ENCODE data around the gene SCRN3. TPM values are rescaled to one million over a fixed set of nuclear protein-coding genes. Genes with fewer than 3 reads are reported as not detected.
"Not testable (repeated sequence)": the region's sequence is repeated elsewhere in the genome, so short reads cannot be mapped to it uniquely, and the experiment has no call there.

The SCRN3 gene
- total RNA-seq, 1 experiment from 2014 or later = 28.6 TPM

DNA sequence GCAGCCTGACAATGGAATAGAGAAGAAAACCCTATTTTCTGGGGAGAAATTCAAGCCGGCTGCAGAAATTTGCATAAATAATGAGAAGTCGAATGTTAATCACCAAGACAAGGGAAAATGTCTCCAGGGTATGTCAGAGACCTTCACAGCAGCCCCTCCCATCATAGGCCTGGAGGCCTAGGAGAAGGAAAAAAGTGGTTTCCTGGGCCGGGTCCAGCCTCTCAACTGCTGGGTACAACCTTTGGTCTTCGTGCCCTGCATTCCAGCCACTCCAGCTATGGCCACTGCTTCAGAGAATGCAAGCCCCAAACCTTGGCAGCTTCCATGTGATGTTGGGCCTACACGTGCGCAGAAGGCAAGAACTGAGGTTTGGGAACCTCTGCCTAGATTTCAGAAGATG, 6.0 kb upstream of the SCRN3 start:
- DNase-seq (ENCODE audit: low spot score) = no peak
- peaks cover 4% of the 10 kb centered on the region for H3K36me3 ChIP-seq (ENCODE audit: insufficient read depth, low read length, poor library complexity, severe bottlenecking)
- POLR2A ChIA-PET (ENCODE audit: low non-redundant PET) = no interaction called here
- H3K27ac ChIP-seq (ENCODE audit: low read depth, low read length, poor library complexity, severe bottlenecking) = no peak overlapping the region
- CTCF ChIA-PET = no interaction called here
- intact Hi-C loops (cut with micrococcal nuclease; ENCODE audit: unreplicated experiment) = no loop called here
- no peaks in the 10 kb centered on the region for H3K27me3 ChIP-seq (replicated peaks; ENCODE audit: insufficient read depth, low read depth, low read length, poor library complexity)
- no TSS peak for BruUV-seq (replicated peaks)
- no peak for TF ChIP-seq EZH2 (IDR thresholded peaks at IDR 0.05; ENCODE audit: borderline replicate concordance, low read depth, low read length, poor library complexity, severe bottlenecking)
- TF ChIP-seq, protein P1, sequence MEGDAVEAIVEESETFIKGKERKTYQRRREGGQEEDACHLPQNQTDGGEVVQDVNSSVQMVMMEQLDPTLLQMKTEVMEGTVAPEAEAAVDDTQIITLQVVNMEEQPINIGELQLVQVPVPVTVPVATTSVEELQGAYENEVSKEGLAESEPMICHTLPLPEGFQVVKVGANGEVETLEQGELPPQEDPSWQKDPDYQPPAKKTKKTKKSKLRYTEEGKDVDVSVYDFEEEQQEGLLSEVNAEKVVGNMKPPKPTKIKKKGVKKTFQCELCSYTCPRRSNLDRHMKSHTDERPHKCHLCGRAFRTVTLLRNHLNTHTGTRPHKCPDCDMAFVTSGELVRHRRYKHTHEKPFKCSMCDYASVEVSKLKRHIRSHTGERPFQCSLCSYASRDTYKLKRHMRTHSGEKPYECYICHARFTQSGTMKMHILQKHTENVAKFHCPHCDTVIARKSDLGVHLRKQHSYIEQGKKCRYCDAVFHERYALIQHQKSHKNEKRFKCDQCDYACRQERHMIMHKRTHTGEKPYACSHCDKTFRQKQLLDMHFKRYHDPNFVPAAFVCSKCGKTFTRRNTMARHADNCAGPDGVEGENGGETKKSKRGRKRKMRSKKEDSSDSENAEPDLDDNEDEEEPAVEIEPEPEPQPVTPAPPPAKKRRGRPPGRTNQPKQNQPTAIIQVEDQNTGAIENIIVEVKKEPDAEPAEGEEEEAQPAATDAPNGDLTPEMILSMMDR (conservative IDR thresholded peaks at IDR 0.05; ENCODE audit: low read depth, low read length) = no peak
- H3K9me3 ChIP-seq (ENCODE audit: low read depth, low read length, poor library complexity, severe bottlenecking) = no peaks in the 10 kb centered on the region
- H3K4me3 ChIP-seq (ENCODE audit: low read depth, low read length, poor library complexity, severe bottlenecking) = no peak overlapping the region
- H3K4me1 ChIP-seq (ENCODE audit: insufficient read depth, low read length, poor library complexity, severe bottlenecking) = peaks cover 3% of the 10 kb centered on the region

- DNase-seq (ENCODE audit: low spot score); H3K4me3 ChIP-seq (ENCODE audit: low read depth, low read length, poor library complexity, severe bottlenecking); BruUV-seq (replicated peaks); H3K36me3 ChIP-seq (ENCODE audit: insufficient read depth, low read length, poor library complexity, severe bottlenecking); POLR2A ChIA-PET (ENCODE audit: low non-redundant PET); H3K27me3 ChIP-seq (replicated peaks; ENCODE audit: insufficient read depth, low read depth, low read length, poor library complexity); CTCF ChIA-PET; H3K9me3 ChIP-seq (ENCODE audit: low read depth, low read length, poor library complexity, severe bottlenecking); H3K27ac ChIP-seq (ENCODE audit: low read depth, low read length, poor library complexity, severe bottlenecking); H3K4me1 ChIP-seq (ENCODE audit: insufficient read depth, low read length, poor library complexity, severe bottlenecking); intact Hi-C loops (cut with micrococcal nuclease; ENCODE audit: unreplicated experiment): not testable (repeated sequence)
Measured at GRCh38 chr2:174390303-174390702, 5.2 kb upstream of the SCRN3 start.

DNA sequence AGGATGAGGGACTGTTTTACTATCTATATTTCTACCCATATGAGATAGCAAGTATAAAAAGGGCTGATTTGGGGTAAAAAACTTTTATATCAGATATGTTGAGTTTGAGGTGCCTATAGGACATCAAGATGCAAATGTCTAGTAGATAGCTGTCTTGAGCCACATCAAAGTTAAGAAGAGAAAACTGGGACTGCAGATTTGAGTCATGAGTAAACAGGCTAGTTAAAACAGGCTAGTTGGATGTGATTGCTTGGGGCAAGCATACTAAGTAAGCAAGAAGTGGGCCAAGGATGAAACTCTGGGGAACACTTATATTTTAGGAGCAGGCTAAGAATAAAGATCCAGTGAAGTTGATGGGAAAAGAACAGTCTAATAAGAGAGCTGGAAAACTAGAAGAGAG, 2.8 kb upstream of the SCRN3 start:
- Histone ChIP-seq H3K36me3 (ENCODE audit: insufficient read depth, low read length, poor library complexity, severe bottlenecking) (no peaks in the 10 kb centered on the region), H3K4me1 (ENCODE audit: insufficient read depth, low read length, poor library complexity, severe bottlenecking) (peaks cover 6% of the 10 kb centered on the region), H3K9me3 (ENCODE audit: low read depth, low read length, poor library complexity, severe bottlenecking) (no peaks in the 10 kb centered on the region), H3K27ac (ENCODE audit: low read depth, low read length, poor library complexity, severe bottlenecking) (no peak overlapping the region), H3K27me3 (replicated peaks; ENCODE audit: insufficient read depth, low read depth, low read length, poor library complexity) (no peaks in the 10 kb centered on the region), H3K4me3 (ENCODE audit: low read depth, low read length, poor library complexity, severe bottlenecking) (no peak overlapping the region)
- DNase-seq (ENCODE audit: low spot score) = no peak
- no TSS peak for BruUV-seq (replicated peaks)
- intact Hi-C loops (cut with micrococcal nuclease; ENCODE audit: unreplicated experiment) = no loop called here
- ChIA-PET CTCF (no interaction called here), POLR2A (ENCODE audit: low non-redundant PET) (interaction anchor here (0.6 kb wide), 1 partner anchor 165 kb away, joined by 3 read pairs; no protein-coding TSS in a partner anchor)
- TF ChIP-seq, protein P1 (conservative IDR thresholded peaks at IDR 0.05; ENCODE audit: low read depth, low read length) = no peak
- no peak for TF ChIP-seq EZH2 (IDR thresholded peaks at IDR 0.05; ENCODE audit: borderline replicate concordance, low read depth, low read length, poor library complexity, severe bottlenecking)

DNA sequence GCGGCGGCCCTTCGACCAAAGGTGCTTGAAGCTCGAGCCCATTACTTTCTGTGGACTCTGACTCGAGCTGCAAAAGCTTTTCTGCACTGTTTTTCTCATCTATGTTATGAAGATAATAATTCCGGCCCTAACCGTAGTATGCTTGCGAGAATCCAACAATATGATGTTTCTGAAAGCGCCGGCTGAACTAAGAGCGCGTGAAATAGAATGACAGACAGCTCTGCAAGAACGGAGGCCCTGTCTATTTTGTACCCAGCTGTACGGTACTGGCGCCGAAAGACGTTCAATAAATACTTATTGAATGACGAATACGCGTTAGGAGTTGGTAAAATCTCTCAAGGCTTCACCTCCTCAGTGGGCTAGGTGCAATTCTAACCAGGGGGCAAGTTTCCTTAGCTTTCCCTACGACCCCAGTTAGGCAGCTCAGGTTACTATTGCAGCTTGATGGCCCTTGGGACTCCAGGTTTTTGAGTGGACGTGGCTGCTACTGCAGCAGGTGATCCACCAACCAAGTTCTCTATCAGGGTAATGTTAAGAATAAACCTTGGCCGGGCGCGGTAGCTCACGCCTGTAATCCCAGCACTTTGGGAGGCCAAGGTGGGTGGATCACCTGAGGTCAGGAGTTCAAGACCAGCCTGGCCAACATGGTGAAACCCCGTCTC, 570 bp downstream of the SCRN3 start:
- POLR2A ChIA-PET (ENCODE audit: low non-redundant PET) = no interaction called here
- TF ChIP-seq, protein P1 (conservative IDR thresholded peaks at IDR 0.05; ENCODE audit: low read depth, low read length) = no peak
- H3K4me1 ChIP-seq (ENCODE audit: insufficient read depth, low read length, poor library complexity, severe bottlenecking) = peaks cover 6% of the 10 kb centered on the region
- CTCF ChIA-PET = no interaction called here
- H3K9me3 ChIP-seq (ENCODE audit: low read depth, low read length, poor library complexity, severe bottlenecking) = no peaks in the 10 kb centered on the region
- DNase-seq (ENCODE audit: low spot score) = peak; percentile 22
- no peaks in the 10 kb centered on the region for H3K36me3 ChIP-seq (ENCODE audit: insufficient read depth, low read length, poor library complexity, severe bottlenecking)
- H3K27me3 ChIP-seq (replicated peaks; ENCODE audit: insufficient read depth, low read depth, low read length, poor library complexity) = no peaks in the 10 kb centered on the region
- BruUV-seq (replicated peaks) = no TSS peak
- peak overlapping the region; percentile 74 for H3K4me3 ChIP-seq (ENCODE audit: low read depth, low read length, poor library complexity, severe bottlenecking)
- peak overlapping the region; percentile 39 for H3K27ac ChIP-seq (ENCODE audit: low read depth, low read length, poor library complexity, severe bottlenecking)
- intact Hi-C loops (cut with micrococcal nuclease; ENCODE audit: unreplicated experiment) = no loop called here

All from A673 (cell line).